NCI-H2029 treated with DMSO at 0.1 percent for 48 hours (cell line): ENCODE results near the gene GATA6.

Experiments used
- DNase-seq: peaks from one replicate; lab custom pipeline; 2025; lab: John Stamatoyannopoulos, UW

The GATA6 gene

DNA sequence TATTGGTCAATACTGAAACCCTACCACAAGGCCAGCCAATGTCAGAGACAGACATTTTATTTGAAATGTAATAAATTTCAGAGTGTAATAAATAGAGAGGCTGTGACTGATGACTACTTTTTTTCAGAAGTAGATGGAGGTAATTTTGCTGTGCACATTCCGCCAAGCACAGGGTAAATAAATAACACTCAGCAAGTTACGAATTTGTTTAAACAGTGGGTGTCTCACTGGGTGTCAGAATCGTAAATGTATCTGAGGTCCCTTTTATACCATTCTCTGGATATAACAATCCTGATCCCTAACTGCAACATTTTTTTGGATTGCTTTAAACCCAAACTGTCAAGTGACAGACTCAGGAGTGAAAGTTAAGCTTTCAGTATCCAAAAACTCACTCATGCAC lies 74.1 kb downstream of the GATA6 start:
- DNase-seq: no peak

DNA sequence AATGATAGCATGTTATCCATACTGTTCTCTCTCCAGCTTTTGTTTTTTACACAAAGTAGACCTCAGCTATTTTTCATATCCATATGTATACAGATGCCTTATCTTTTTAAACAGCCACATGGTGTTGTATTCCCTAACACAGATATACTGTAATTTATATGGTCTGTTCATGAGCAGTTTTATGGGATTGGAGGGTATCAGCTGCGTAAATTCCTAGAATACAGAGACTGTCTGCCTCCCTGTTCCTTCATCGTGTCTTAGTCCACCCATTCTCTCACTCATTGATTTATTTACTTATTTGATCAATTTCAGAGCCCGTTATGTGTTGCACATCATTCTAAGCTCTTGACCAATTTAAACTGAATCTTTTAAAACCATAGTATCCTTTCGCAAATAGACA lies 80.6 kb downstream of the GATA6 start:
- no peak for DNase-seq

DNA sequence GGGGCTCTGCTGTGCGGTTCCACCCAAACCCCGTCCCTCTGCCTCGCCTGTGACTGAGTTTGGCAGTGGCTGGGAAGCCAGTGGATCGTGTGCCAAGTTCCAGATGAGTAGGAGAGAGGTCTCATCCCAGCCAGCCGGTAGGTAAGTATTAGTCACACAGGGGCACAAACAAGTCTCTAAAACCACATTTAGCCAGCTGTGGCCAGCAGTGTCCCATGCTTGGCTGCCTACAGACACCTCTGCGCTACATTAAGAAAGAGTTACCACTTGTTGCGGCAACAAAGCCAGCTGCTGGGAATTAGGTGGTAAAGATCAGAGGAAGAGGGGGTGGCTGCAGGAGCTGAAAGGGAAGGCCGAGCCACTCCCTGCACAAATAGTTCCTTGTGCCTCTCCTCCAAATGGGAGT lies 81.2 kb downstream of the GATA6 start:
- no peak for DNase-seq
